Measurements from ENCODE around the gene LRRC8D. TPM values are rescaled to one million over a fixed set of nuclear protein-coding genes. Genes with fewer than 3 reads are reported as not detected.

Gene LRRC8D
- total RNA-seq (2014; rRNA removed; shearing (Covaris generic)) = 22.0 and 28.8 TPM in 2 replicates

GRCh38 chr1:89820422-89821321 is at the start of gene LRRC8D:
TSS of gene LRRC8D (plus strand) at chr1:89821032. CDS start at chr1:89933069, 112,037 bp downstream.

Other genes with a start within 250 kb of the LRRC8D start
- 1.1 and 1.4 TPM in 2 replicates for gene LRRC8C, start 187.9 kb upstream of the LRRC8D start, total RNA-seq (2014; rRNA removed; shearing (Covaris generic))
- 6.3 and 9.5 TPM in 2 replicates for gene ZNF326, start 174.1 kb downstream of the LRRC8D start, total RNA-seq (2014; rRNA removed; shearing (Covaris generic))

Data from A375 (cell line).